PFSK-1 (cell line): ENCODE results near the gene PARVB.

ENCODE experiments used
- POLR2AphosphoS5 ChIP-seq: IDR thresholded peaks from 2 replicates; pipeline ENCODE4 v1.6.1; 2012; ENCODE audit warnings: low read depth, mild to moderate bottlenecking, control low read depth, low read length, moderate library complexity
- REST ChIP-seq, 2 experiments: IDR thresholded peaks; 2 replicates each; pipeline versions ENCODE4 v1.6.1 to v1.8.0; 2011 to 2012; ENCODE audit warnings: low read depth in 2 of 2, low read length in 2 of 2, control low read depth in 1 of 2, inconsistent platforms in 1 of 2, mild to moderate bottlenecking in 1 of 2, moderate library complexity in 1 of 2; ENCODE audit not compliant: insufficient read depth in 1 of 2
- TAF1 ChIP-seq: IDR thresholded peaks from 2 replicates; pipeline ENCODE4 v1.6.1; 2012; ENCODE audit warnings: low read length, control low read depth, borderline replicate concordance; ENCODE audit not compliant: insufficient read depth

GRCh38 chr22:44080936-44081861 lies 57.1 kb downstream of the PARVB start:
- TF ChIP-seq REST (IDR thresholded peaks at IDR 0.05; ENCODE audit: insufficient read depth in 1 of 2, low read depth in 2 of 2, low read length in 2 of 2) (no peak), POLR2AphosphoS5 (no peak), TAF1 (no peak)
